PFSK-1 (cell line): ENCODE data around the gene U2AF1L4.

Experiments used
- FOXP2 ChIP-seq: optimal IDR thresholded peaks from 2 replicates; pipeline ENCODE3; 2011; ENCODE audit warnings: borderline replicate concordance, control low read depth, inconsistent platforms; ENCODE audit not compliant: insufficient read depth; ENCODE audit errors: extremely low read length, extremely low read depth
- POLR2AphosphoS5 ChIP-seq: IDR thresholded peaks from 2 replicates; pipeline ENCODE4 v1.6.1; 2012; ENCODE audit warnings: low read depth, mild to moderate bottlenecking, control low read depth, low read length, moderate library complexity
- SIN3A ChIP-seq: IDR thresholded peaks from 2 replicates; pipeline ENCODE4 v1.6.1; 2012; ENCODE audit warnings: mild to moderate bottlenecking, low read length, moderate library complexity, borderline replicate concordance; ENCODE audit not compliant: insufficient read depth
- TAF1 ChIP-seq: IDR thresholded peaks from 2 replicates; pipeline ENCODE4 v1.6.1; 2012; ENCODE audit warnings: low read length, control low read depth, borderline replicate concordance; ENCODE audit not compliant: insufficient read depth
- TF ChIP-seq, protein P1 (sequence below), 2 experiments: IDR thresholded peaks; 2 replicates each; pipeline versions ENCODE4 v1.6.1 to v1.8.0; 2011 to 2012; ENCODE audit warnings: low read depth in 2 of 2, low read length in 2 of 2, control low read depth in 1 of 2, inconsistent platforms in 1 of 2, mild to moderate bottlenecking in 1 of 2, moderate library complexity in 1 of 2; ENCODE audit not compliant: insufficient read depth in 1 of 2

The U2AF1L4 gene

DNA sequence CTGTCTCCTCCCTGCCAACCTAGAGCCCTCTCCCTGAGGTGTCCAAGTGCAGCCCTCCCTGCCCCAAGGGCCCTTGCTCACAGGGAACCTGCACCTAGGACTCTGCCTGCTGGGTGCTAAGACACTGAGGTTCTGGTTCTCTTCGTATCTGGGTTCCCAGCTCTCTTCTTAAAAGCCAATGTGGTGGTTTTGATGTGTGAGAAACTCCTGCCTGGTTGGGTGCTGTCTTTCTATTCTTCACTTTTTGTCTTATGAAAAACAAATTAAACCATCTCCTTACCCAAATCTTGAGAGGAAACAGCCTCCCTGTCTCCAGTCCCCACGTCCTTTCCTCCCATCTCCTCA lies 31.7 kb downstream of the U2AF1L4 start:
- TF ChIP-seq SIN3A (no peak), FOXP2 (no peak), TAF1 (no peak), POLR2AphosphoS5 (no peak)
- TF ChIP-seq, protein P1, sequence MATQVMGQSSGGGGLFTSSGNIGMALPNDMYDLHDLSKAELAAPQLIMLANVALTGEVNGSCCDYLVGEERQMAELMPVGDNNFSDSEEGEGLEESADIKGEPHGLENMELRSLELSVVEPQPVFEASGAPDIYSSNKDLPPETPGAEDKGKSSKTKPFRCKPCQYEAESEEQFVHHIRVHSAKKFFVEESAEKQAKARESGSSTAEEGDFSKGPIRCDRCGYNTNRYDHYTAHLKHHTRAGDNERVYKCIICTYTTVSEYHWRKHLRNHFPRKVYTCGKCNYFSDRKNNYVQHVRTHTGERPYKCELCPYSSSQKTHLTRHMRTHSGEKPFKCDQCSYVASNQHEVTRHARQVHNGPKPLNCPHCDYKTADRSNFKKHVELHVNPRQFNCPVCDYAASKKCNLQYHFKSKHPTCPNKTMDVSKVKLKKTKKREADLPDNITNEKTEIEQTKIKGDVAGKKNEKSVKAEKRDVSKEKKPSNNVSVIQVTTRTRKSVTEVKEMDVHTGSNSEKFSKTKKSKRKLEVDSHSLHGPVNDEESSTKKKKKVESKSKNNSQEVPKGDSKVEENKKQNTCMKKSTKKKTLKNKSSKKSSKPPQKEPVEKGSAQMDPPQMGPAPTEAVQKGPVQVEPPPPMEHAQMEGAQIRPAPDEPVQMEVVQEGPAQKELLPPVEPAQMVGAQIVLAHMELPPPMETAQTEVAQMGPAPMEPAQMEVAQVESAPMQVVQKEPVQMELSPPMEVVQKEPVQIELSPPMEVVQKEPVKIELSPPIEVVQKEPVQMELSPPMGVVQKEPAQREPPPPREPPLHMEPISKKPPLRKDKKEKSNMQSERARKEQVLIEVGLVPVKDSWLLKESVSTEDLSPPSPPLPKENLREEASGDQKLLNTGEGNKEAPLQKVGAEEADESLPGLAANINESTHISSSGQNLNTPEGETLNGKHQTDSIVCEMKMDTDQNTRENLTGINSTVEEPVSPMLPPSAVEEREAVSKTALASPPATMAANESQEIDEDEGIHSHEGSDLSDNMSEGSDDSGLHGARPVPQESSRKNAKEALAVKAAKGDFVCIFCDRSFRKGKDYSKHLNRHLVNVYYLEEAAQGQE (IDR thresholded peaks at IDR 0.05; ENCODE audit: insufficient read depth in 1 of 2, low read depth in 2 of 2, low read length in 2 of 2) = no peak

DNA sequence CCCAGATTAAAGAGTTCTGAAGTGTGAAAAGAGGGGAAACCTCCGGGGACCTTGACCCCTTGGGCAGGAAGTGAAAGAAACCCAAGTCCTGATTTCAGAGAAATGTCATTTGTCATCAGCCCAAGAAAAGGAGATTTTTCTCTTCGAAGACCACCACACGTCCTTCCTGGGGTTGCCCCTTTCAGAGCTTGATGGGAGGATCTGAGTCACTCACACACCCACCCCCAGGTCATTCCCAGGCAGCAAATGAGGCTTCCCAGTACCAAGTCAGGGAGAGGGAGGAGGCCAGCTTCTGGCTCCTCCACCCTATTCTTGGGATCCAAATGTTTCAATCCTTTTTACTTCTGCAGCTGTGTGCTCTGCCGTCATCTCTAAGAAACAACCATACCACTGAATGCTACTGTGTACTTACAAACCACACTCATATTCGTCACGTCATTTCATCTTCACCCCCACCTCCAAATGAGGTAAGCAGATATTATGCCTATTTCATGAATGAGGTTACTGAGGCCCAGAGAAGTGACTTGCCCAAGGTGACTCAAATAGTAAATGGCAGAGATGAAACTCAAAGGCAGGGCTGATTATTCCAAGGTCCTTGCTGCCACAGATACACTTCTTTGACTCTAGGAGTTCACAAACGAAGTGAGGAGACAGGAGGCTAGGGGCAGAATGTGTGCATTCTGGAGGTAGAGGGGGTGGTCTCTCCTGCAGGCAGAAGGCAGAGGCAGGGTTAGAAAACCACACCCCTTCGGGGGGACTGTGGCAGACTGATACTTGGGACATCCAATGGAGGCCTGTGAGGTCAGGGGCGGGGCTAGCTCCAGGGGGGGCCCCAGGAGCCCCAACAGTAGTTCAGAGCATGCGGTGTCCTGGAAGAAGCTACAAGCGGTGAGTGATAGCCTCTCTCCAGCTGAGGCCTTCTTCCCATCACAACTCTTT lies 32.4 kb downstream of the U2AF1L4 start:
- TF ChIP-seq, protein P1 (IDR thresholded peaks at IDR 0.05; ENCODE audit: insufficient read depth in 1 of 2, low read depth in 2 of 2, low read length in 2 of 2) = no peak
- TF ChIP-seq TAF1 = no peak
- TF ChIP-seq POLR2AphosphoS5 = no peak
- TF ChIP-seq SIN3A = no peak
- TF ChIP-seq FOXP2 = no peak

DNA sequence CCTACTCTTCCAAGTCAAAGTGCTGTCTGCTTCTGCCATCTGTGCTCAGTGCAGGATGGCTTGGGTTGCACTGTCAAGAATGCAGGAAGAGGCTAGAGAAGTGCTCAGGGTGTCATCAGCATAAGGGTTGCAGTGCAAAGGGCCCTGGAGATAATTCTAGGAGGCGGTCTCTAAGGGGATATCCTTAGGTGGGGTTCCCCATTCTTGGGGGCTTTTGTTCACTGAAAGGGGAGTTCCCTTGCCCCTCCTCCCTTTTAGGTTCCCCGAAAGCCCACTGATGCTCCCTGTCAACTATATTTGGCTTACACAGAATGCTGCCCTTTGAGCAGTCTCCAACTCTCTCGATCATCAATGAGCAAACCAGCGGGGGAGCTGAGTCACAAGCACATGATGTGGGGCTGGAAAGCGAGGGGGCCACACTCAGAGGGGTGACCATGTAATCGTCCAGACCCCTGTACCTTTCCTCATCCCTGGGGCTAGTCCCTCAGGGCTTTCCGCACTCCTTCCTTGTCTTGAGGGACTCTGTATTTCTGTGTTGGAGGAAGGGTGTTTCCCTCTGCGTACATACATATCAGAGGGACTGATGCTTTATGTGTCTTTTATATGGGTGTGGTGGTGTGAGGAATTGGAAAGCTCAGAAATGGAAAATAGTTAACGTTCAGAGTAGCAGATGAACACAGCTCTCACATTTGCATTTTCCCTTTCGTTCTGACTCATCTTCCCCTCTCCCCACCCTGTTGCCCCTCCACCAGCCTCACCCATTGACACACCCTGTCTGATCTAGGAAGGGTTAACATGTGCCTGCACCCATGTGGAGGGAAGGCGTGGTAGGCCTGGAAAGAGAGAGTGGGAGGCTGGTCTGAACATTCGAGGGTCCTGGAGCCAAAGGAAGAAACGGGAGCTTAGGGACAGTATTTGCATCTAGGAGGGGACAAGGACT lies 34.2 kb downstream of the U2AF1L4 start:
- no peak for TF ChIP-seq SIN3A
- no peak for TF ChIP-seq FOXP2
- TF ChIP-seq POLR2AphosphoS5 = no peak
- TF ChIP-seq, protein P1 (IDR thresholded peaks at IDR 0.05; ENCODE audit: insufficient read depth in 1 of 2, low read depth in 2 of 2, low read length in 2 of 2) = no peak
- no peak for TF ChIP-seq TAF1

DNA sequence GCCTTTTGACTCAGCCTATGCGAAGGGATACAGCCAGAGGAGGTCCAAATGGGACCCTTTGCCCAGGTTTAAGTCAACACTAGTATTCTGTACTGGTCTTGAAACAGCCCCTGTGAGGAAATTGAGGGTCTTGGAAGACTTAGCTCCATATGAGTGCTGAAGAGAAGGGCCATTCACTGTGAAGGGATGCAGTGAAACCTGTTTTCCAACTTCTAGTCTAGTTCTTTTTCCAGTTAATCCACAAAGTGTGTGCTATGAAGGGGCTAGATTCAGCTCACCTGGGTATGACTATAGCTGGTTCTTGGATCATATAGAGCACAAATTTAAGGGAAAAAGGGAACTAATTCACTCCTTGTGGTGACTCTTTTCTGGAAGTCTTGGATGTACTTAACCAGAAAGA lies 36.8 kb downstream of the U2AF1L4 start:
- TF ChIP-seq TAF1 (no peak), SIN3A (no peak), POLR2AphosphoS5 (no peak), FOXP2 (no peak)
- TF ChIP-seq, protein P1 (IDR thresholded peaks at IDR 0.05; ENCODE audit: insufficient read depth in 1 of 2, low read depth in 2 of 2, low read length in 2 of 2) = no peak
